Uterus (tissue), 2 donors: ENCODE data around the gene CCSER1.

ENCODE experiments used
- CTCF ChIP-seq, 4 experiments: fragments of 200-600 bp in 2 of 4; fragments of 450-650 bp in 2 of 4; sonication (generic) in 2 of 4; IDR thresholded peaks; one replicate each; pipeline ENCODE4 v1.5.1; 2016 to 2019; ENCODE audit warnings: antibody characterized with exemption in 4 of 4, mild to moderate bottlenecking in 2 of 4, moderate library complexity in 1 of 4
- POLR2A ChIP-seq, 2 donors: fragments of 450-650 bp; IDR thresholded peaks; one replicate each; pipeline ENCODE4 v1.6.1; 2016; ENCODE audit warnings: antibody characterized with exemption in 2 of 2, mild to moderate bottlenecking in 1 of 2, moderate library complexity in 1 of 2

- TF ChIP-seq CTCF (IDR thresholded peaks at IDR 0.05) = no peak
- no peak for TF ChIP-seq POLR2A (IDR thresholded peaks at IDR 0.05)
These were observed 36.7 kb downstream of the CCSER1 start for GRCh38 chr4:90163872-90164271.
